HL-60 (cell line): ENCODE results near the gene FNDC3B.

Source experiments
- CTCF ChIP-seq: IDR thresholded peaks from one replicate; pipeline ENCODE4 v1.5.1; 2011; ENCODE audit warnings: low read length, control low read depth, inconsistent platforms; ENCODE audit not compliant: insufficient read depth
- GABPA ChIP-seq: IDR thresholded peaks from 2 replicates; pipeline ENCODE4 v1.6.1; 2012; ENCODE audit warnings: low read depth
- POLR2AphosphoS5 ChIP-seq: IDR thresholded peaks from 2 replicates; pipeline ENCODE4 v1.6.1; 2012; ENCODE audit warnings: low read depth
- SPI1 ChIP-seq: IDR thresholded peaks from 2 replicates; pipeline ENCODE4 v1.6.1; 2012; ENCODE audit warnings: low read depth, mild to moderate bottlenecking, borderline replicate concordance
- TF ChIP-seq, protein P1 (sequence below): IDR thresholded peaks from 2 replicates; pipeline ENCODE4 v1.6.1; 2012; ENCODE audit warnings: low read depth; ENCODE audit not compliant: insufficient replicate concordance

DNA sequence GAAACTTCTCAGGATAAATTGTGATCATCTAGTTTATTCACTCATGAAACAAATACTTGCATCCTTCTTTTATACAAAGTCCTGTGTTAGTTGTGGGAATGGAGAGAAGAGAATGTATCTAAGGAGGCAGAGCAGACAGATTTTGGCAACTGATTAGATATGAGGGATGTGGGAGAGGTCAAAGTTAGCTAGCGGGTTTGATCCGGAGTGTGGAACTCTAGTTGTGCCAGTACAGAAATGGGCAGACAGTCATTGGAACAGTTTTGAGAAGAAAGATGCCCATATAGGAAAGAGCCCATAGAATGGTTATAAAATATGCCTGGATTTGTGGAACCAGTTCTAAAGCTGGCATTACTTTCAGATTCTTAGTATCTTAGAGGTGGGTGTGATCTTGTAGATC lies 141.1 kb downstream of the FNDC3B start:
- TF ChIP-seq CTCF, result no peak
- TF ChIP-seq SPI1, result no peak
- TF ChIP-seq, protein P1, sequence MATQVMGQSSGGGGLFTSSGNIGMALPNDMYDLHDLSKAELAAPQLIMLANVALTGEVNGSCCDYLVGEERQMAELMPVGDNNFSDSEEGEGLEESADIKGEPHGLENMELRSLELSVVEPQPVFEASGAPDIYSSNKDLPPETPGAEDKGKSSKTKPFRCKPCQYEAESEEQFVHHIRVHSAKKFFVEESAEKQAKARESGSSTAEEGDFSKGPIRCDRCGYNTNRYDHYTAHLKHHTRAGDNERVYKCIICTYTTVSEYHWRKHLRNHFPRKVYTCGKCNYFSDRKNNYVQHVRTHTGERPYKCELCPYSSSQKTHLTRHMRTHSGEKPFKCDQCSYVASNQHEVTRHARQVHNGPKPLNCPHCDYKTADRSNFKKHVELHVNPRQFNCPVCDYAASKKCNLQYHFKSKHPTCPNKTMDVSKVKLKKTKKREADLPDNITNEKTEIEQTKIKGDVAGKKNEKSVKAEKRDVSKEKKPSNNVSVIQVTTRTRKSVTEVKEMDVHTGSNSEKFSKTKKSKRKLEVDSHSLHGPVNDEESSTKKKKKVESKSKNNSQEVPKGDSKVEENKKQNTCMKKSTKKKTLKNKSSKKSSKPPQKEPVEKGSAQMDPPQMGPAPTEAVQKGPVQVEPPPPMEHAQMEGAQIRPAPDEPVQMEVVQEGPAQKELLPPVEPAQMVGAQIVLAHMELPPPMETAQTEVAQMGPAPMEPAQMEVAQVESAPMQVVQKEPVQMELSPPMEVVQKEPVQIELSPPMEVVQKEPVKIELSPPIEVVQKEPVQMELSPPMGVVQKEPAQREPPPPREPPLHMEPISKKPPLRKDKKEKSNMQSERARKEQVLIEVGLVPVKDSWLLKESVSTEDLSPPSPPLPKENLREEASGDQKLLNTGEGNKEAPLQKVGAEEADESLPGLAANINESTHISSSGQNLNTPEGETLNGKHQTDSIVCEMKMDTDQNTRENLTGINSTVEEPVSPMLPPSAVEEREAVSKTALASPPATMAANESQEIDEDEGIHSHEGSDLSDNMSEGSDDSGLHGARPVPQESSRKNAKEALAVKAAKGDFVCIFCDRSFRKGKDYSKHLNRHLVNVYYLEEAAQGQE, result no peak
- no peak for TF ChIP-seq POLR2AphosphoS5
- no peak for TF ChIP-seq GABPA
